HG02973 (cell line): ENCODE measurements around the gene FBXO31.

ENCODE experiments used
- ATAC-seq: cut with Tn5 transposase; IDR thresholded peaks from one replicate; pipeline ENCODE4 v1.9.1; 2021; ENCODE audit warnings: moderate library complexity; ENCODE audit not compliant: unreplicated experiment

Gene FBXO31

GRCh38 chr16:87316923-87317749 lies 66.4 kb downstream of the FBXO31 start, which contains the start of gene C16orf95:
Gene C16orf95, minus strand, starts transcription at chr16:87317392. Its CDS starts 150 bp downstream, at chr16:87317242.
- peak; percentile 79 for ATAC-seq

DNA sequence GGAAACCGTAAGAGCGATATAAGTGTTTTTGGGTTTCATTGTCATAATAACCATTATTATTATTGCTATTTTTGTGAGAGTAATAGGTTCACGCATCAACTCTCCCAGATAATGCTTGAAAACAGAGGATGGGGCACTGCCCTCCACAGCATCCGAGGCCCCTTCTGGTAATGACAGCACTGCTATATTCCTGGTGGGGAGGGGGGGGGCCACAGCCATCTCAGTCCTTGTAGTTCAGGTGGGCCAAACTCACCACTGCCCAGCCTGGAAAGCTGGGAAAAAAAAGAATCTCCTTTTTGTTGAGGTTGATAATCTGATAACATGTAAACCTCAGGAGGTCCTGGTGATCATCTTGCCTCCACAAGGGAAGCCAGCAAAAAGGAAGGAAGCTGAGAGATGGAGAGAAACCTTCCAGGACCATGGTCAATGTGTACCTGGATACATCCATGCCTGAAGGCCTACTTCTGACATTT lies 67.1 kb downstream of the FBXO31 start:
- ATAC-seq, result no peak

DNA sequence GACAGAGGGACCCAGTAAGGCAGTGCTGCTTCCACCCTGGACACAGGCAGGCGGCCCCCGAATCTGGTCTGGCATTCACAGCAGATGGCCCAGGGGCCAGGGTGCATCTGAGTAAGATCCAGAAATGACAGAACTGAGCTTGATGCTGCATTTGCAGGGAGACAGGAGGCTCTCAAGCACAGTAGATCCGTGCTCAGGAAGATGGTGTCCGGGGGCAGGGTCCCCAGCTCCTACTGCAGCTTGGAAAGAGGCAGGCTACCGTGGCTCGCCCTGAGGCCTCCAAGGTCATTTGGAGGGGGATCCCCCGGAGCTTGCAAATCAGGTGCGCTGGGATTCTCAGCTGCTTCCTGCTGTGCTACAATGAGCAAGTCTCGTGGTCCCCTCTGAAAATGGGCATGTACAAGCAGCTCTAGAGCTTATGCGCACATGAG lies 68.6 kb downstream of the FBXO31 start:
- no peak for ATAC-seq

GRCh38 chr16:87312008-87312407 lies 71.6 kb downstream of the FBXO31 start:
- ATAC-seq, result no peak

DNA sequence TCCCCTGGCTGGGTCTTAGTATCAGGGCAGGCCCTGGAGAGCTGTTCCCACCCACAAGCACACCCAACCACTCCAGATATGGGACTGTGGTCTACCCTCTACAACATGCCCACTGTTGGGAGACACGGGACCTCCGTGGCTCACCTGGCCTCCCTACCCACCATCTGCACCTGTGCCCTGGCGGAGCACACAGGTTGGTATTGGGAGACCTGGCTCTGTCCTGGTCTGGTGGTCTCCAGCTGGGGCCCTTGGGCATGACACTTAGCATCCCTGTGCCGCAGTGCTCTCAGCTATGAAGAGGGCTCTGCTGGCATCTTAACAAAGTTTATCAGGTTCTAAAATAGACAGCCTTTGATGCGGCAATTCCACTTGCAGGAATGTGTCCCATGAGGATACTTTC lies 72.2 kb downstream of the FBXO31 start:
- ATAC-seq, result no peak

- no peak for ATAC-seq
Measured at GRCh38 chr16:87310610-87311009, 73.0 kb downstream of the FBXO31 start.

GRCh38 chr16:87309620-87310525 lies 73.7 kb downstream of the FBXO31 start:
- no peak for ATAC-seq

DNA sequence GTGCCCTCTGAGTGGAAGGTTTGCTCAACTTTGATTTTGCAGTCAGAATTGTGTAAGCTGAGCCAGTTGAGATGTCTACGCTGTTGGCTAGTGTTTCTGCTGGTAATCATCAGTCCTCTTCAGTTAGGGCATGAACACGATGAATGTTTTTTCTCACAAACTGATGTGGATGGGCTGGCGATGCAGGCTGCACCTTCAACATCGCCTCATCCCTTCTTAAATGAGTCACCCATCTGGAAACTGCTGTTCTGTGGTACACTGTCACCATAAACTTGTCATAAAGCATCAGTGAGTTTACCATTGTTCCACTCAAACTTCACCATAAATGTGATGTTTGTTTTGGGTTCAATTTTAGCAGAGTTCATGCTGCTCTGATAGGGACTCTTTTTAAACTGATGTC lies 74.8 kb downstream of the FBXO31 start:
- no peak for ATAC-seq

DNA sequence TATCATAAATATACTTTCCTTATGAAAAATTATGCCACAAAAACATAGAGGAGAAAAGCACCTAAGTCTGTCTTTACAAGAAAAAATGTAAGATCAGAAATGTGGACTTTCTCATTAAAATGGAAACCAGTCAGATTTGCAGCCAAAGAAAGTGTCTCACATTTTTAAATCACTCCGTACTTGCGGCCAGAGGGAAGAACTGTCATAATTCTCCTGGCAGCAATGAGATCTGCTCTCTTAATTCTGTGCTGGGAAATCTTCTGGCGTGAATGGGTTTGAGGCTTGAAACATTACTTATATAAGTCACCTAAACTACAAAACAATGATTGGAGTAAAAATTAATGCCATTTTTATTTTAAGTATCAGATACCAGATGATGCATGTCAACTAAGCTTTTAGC lies 77.1 kb downstream of the FBXO31 start:
- no peak for ATAC-seq

GRCh38 chr16:87305505-87306391 lies 77.8 kb downstream of the FBXO31 start:
- no peak for ATAC-seq

DNA sequence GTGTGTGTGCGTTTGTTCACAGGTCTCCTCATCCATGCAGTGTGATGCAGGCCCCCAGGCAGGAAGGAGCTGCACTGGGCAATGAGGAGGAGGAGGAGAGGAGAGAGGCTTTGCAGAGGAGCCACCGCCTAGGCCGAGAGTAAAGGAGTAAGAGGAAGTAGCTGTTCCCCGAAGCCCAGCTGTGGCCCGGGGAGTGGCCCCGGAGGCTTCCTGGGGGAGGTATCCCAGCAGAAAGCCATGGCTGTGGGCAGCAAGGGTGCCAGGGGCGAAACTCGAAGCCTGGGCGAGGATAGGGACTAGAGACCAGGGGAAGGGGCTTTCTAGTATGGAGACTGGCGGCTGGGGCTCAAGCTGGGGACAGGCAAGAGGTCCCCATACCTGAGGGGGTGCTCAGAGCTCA lies 78.6 kb downstream of the FBXO31 start:
- no peak for ATAC-seq

- no peak for ATAC-seq
Measured at GRCh38 chr16:87303962-87304521, 79.5 kb downstream of the FBXO31 start.

DNA sequence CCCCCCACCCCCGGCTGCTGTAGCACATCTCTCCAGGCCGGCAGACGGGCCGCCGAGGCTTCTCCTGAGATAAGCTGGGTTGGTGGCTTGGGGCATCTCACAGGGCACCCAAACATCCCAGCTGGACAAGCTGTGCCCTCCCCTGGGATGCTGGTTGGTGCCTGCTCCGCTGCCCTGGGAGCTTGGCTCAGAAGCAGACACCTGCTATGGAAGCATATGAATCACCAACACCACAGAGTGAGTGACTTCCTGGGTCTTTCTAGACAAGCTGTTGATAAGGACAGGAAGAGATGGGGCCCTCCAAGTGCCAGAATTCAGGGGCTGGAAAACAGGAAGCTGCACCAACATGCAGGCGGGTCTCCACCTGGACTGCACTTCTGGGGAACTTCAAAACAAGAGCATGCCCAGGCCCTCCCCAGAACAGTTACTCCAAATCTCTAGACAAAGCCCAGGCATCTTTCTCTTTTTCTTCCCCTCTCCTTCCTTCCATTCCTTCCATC lies 80.1 kb downstream of the FBXO31 start:
- ATAC-seq, result no peak

DNA sequence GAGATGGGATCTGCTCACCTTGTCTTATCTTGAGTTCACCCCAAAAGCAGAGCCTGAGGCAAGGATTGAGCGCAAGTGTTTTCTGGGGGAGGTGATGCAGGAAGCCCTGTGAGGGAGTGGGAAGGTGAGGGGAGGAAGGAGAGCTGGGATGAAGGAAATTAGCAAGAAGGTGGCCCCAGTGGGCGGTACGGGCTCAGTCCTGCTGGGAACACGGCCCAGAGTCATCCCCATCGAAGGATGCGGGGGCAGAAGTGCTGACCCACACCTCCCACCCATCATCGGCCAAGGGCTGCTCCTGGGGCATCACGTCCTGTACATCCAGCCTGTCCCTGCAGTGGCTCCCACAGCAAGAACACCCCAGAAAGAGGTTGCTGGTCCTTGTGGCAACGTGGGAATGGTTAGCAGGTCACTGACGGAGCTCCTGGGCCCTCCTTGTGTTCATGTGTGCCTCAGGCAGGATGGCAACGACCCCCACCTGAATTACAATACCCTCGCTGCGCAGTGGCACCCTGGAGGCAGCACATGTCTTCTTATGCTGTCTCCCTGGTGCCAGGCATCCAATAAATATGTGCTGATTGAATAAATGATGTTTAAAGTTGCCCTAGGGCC lies 84.6 kb downstream of the FBXO31 start:
- ATAC-seq, result no peak

DNA sequence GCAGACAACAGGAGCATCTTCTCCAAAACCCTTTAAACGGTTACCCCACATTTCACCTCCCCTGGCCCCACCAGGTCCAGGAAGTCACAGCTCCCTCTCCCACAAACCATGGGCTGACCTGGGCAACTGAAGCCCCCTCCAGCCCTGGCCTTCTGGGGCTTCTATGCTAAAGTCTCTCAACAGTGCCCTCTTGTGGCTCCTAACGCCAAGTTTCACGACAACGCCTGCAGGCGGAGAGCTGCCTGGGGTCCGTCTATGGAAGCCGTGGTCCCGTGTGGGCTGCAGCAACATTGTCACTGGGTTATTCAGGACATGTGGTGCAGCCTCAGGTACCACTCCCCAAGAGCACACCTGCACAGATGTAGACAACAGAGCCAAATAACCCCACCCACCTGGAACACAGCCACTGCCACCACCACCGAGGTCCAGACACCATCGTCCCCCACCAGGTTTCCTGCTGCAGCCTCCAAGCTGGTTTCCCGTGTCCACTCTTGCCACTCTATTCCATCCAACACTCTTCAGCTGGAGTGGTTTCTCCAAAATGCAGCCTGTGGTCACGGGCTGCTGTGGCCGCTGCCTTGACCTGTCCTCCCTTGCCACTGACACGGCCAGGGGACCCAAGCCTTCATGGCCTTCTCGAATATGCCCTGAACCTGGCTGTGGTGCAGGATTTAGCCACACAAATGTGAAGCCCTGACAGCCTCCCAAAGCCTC lies 85.5 kb downstream of the FBXO31 start:
- no peak for ATAC-seq

DNA sequence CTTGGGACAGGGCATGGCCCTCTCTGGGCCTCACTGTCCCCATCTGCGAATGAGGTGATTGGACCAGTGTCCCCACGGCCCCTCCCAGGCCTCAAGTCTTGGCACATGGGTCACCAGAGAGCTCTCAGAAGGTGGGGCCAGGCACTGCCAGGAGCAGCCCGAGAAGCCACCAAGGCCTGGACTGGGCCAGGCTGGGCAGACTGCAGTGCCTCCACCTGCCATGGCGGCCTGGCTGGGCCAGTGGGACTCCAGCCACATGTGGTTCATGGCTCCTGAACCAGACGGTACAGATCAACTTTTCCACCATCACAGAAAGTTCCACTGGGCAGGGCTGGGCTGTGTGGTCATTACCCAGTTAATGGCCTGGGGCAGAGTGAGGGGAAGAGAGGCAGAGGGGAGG lies 86.2 kb downstream of the FBXO31 start:
- no peak for ATAC-seq

DNA sequence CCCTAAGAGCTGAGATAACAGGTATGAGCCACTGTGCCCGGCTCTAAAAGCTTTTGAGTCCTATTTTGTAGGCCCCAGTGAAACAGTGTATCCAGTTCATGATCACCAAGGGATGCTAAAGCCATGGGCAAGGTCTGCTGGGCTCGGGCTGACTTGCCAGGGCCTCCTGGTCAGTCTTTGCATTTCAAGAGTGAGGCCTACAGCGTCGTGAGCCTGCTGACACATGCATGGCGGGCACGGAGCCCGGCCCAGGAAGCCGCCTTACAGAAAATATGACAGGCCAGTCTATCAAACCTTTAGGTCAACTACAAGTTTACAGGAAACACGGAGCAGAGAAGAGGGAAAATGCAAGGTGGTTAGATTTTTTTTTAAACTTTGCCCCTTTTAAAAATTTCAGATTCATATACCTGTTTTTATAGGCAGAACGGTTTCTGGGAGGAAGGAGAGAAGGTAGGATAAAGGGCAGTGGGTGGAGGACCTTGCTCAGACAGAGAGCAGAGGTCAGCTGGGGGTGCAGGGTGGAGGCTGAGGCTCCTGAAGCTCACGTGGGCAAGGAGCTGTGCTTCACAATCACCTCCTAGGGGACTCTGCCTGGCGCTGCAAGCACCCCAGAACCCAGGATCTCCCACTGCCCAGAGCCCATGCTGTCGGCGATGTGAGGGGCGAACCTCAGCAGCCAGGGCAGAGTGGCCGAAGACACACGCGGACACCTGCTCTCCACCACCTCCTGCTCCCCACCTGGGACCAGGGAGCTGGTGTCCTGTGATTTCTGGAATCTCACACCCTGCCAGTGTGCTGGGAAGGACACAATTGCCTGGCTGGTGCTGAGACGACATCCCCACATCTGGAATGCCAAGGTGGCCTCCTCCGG lies 87.7 kb downstream of the FBXO31 start:
- no peak for ATAC-seq

DNA sequence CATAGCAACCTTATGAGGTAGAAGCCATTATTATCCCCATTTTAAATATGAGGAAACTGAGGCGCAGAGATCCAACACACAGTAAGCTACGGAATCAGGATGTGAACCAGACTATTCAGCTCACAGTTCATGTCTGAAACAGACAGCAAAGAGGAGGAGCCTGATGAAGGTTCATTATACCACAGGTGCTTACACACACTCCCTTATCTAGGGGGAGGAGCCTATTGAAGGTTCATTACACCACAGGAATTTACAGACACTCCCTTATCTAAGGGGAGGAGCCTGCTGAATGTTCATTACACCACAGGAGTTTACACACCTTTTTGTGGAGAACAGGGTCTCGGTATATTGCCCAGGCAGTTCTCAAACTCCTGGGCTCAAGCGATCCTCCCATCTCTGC lies 88.3 kb downstream of the FBXO31 start:
- no peak for ATAC-seq
